ENCODE results near the gene ULK2. TPM values are rescaled to one million over a fixed set of nuclear protein-coding genes. Genes with fewer than 3 reads are reported as not detected.

The ULK2 gene
- total and polyA plus RNA-seq, 10 of the 15 experiments (the other 5 are each of a cell fraction or from before 2014, with no cell fraction given) = 0.29 to 5.3 (median 1.6) TPM

GRCh38 chr17:19800571-19800970, 67.2 kb downstream of the ULK2 start:
- Histone ChIP-seq H2AFZ (ENCODE audit: control insufficient read depth, low read depth, low read length) (no peak overlapping the region), H3K4me2 (ENCODE audit: control insufficient read depth, insufficient read depth) (no peak overlapping the region), H4K20me1 (ENCODE audit: control insufficient read depth, insufficient read depth) (no peaks in the 10 kb centered on the region), H3K27me3 (replicated peaks in 1 of 2; ENCODE audit: control insufficient read depth in 2 of 2, insufficient read depth in 2 of 2, low read length in 1 of 2) (no peaks in the 10 kb centered on the region), H3K36me3 (ENCODE audit: control insufficient read depth in 2 of 2, insufficient read depth in 2 of 2, low read length in 1 of 2) (no peaks in the 10 kb centered on the region), H3K9ac (ENCODE audit: control insufficient read depth, insufficient read depth, low read length) (no peak overlapping the region), H3K79me2 (ENCODE audit: control insufficient read depth, insufficient read depth, low read length) (no peaks in the 10 kb centered on the region), H3K9me3 (replicated peaks; ENCODE audit: control insufficient read depth, insufficient read depth, low read length) (peaks cover 4% of the 10 kb centered on the region; the same call in 2 of the 3 replicates), H3K4me3 (no peak overlapping the region), H3K27ac (ENCODE audit: control insufficient read depth, insufficient read depth) (no peak overlapping the region), H3K4me1 (ENCODE audit: control insufficient read depth, insufficient read depth, low read length) (no peaks in the 10 kb centered on the region)
- no TSS peak for BruUV-seq (replicated peaks)
- ChIA-PET POLR2A (interaction anchor here (0.6 kb wide), 1 partner anchor 117 kb away, joined by 3 read pairs; no protein-coding TSS in a partner anchor), CTCF (no interaction called here), RAD21 (ENCODE audit: unreplicated experiment) (no interaction called here), SMC1A (ENCODE audit: uncharacterized antibody, unreplicated experiment) (no interaction called here)
- WGBS (ENCODE audit: insufficient coverage, insufficient replicate concordance, low lambda C conversion rate, missing lambda C conversion rate) = 31% methylated on average over 1 of the region's 1 CpG
- FAIRE-seq = no peak
- in situ Hi-C loops (cut with MboI) = no loop called here
- no peak for ATAC-seq
- intact Hi-C loops (cut with micrococcal nuclease; ENCODE audit: unreplicated experiment) = no loop called here
- no peak for DNase-seq (ENCODE audit: low read depth, low spot score)
- TF ChIP-seq MYB (IDR thresholded peaks at IDR 0.05; ENCODE audit: borderline replicate concordance, low read depth, low read length) (no peak), RUNX3 (IDR thresholded peaks at IDR 0.05; ENCODE audit: low read length) (no peak), RELB (IDR thresholded peaks at IDR 0.05; ENCODE audit: low read depth) (no peak), BMI1 (IDR thresholded peaks at IDR 0.05; ENCODE audit: borderline replicate concordance) (no peak), MTA3 (IDR thresholded peaks at IDR 0.05; ENCODE audit: borderline replicate concordance, low read length) (no peak), STAT3 (IDR thresholded peaks at IDR 0.05; ENCODE audit: low read depth, low read length) (no peak), TCF7 (IDR thresholded peaks at IDR 0.05; ENCODE audit: borderline replicate concordance) (no peak), NFXL1 (IDR thresholded peaks at IDR 0.05; ENCODE audit: borderline replicate concordance) (no peak), MEF2A (IDR thresholded peaks at IDR 0.05; ENCODE audit: insufficient read depth, low read depth, low read length) (no peak), ESRRA (IDR thresholded peaks at IDR 0.05; ENCODE audit: low read length) (no peak), NFYB (IDR thresholded peaks at IDR 0.05; ENCODE audit: insufficient read depth, low read depth, low read length) (no peak), RCOR1 (conservative IDR thresholded peaks at IDR 0.05; ENCODE audit: low read depth, low read length) (no peak), SKIL (IDR thresholded peaks at IDR 0.05; ENCODE audit: low read depth, poor library complexity, severe bottlenecking) (no peak), ZBTB40 (IDR thresholded peaks at IDR 0.05; ENCODE audit: borderline replicate concordance) (no peak), ZNF274 (IDR thresholded peaks at IDR 0.05; ENCODE audit: insufficient read depth, insufficient read length) (no peak)
